Activated naive CD8-positive, alpha-beta T cell treated with anti-CD3 and anti-CD28 coated beads, Interleukin-2, amount 50 U/mL, for 16 hours (primary cell): ENCODE measurements around the gene CHCHD6.

Experiments
- DNase-seq: peaks from one replicate; pipeline ENCODE4 v3.0.0-alpha.2; 2020; ENCODE audit warnings: low read depth, low spot score

The CHCHD6 gene

GRCh38 chr3:126976906-126977305 is 272.9 kb downstream of the CHCHD6 start:
- DNase-seq = no peak

GRCh38 chr3:126977821-126978220 is 273.8 kb downstream of the CHCHD6 start:
- DNase-seq = no peak

- DNase-seq = no peak
Measured at GRCh38 chr3:126978291-126978690, 274.3 kb downstream of the CHCHD6 start.

GRCh38 chr3:126979046-126979628 is 275.1 kb downstream of the CHCHD6 start:
- no peak for DNase-seq

GRCh38 chr3:126980266-126980811 is 276.3 kb downstream of the CHCHD6 start:
- DNase-seq = no peak

GRCh38 chr3:126982126-126982470 is 278.1 kb downstream of the CHCHD6 start:
- DNase-seq = peak; percentile 14

GRCh38 chr3:126982471-126983175 is 278.6 kb downstream of the CHCHD6 start, which contains the start of gene PLXNA1:
Gene PLXNA1 (plus strand): TSS chr3:126983115. CDS start chr3:126988594, 5,479 bp downstream.
- peak; percentile 66 for DNase-seq

- no peak for DNase-seq
Measured at GRCh38 chr3:126983276-126983652, 279.2 kb downstream of the CHCHD6 start.

GRCh38 chr3:126983653-126984390 is 279.8 kb downstream of the CHCHD6 start:
- peak; percentile 3 for DNase-seq

GRCh38 chr3:126984391-126985131 is 280.5 kb downstream of the CHCHD6 start:
- no peak for DNase-seq

- no peak for DNase-seq
Measured at GRCh38 chr3:126985132-126985985, 281.3 kb downstream of the CHCHD6 start.

GRCh38 chr3:126986001-126986400 is 282.0 kb downstream of the CHCHD6 start:
- no peak for DNase-seq

- no peak for DNase-seq
Measured at GRCh38 chr3:126987129-126987528, 283.1 kb downstream of the CHCHD6 start.

GRCh38 chr3:126987596-126987995 is 283.6 kb downstream of the CHCHD6 start:
- no peak for DNase-seq

GRCh38 chr3:126988451-126989021 is 284.5 kb downstream of the CHCHD6 start:
- no peak for DNase-seq

- no peak for DNase-seq
Measured at GRCh38 chr3:126989316-126990023, 285.4 kb downstream of the CHCHD6 start.

- no peak for DNase-seq
Measured at GRCh38 chr3:126990024-126990700, 286.1 kb downstream of the CHCHD6 start.

- DNase-seq = no peak
Measured at GRCh38 chr3:126990890-126991289, 286.9 kb downstream of the CHCHD6 start.
